MV-4-11 (cell line): ENCODE results near the gene ARID3B.
"Not testable (repeated sequence)": the region's sequence is repeated elsewhere in the genome, so short reads cannot be mapped to it uniquely, and the experiment has no call there.

ENCODE experiments used
- DNase-seq: peaks from one replicate; lab custom pipeline; 2025; lab: John Stamatoyannopoulos, UW

The ARID3B gene

GRCh38 chr15:74571191-74571590, 30.2 kb downstream of the ARID3B start:
- DNase-seq, result no peak

- DNase-seq, result no peak
These were observed 33.0 kb downstream of the ARID3B start for GRCh38 chr15:74573987-74574386.

- no peak for DNase-seq
These were observed 37.5 kb downstream of the ARID3B start for GRCh38 chr15:74578496-74578994.

GRCh38 chr15:74579001-74579400, 38.0 kb downstream of the ARID3B start:
- DNase-seq, result no peak

- no peak for DNase-seq
These were observed 39.7 kb downstream of the ARID3B start for GRCh38 chr15:74580538-74581350.

- DNase-seq, result no peak
These were observed 43.2 kb downstream of the ARID3B start for GRCh38 chr15:74584204-74584603.

GRCh38 chr15:74584779-74585178, 43.8 kb downstream of the ARID3B start:
- DNase-seq, result no peak

- no peak for DNase-seq
These were observed 44.2 kb downstream of the ARID3B start for GRCh38 chr15:74585191-74585590.

GRCh38 chr15:74585857-74586256, 44.8 kb downstream of the ARID3B start:
- no peak for DNase-seq

- no peak for DNase-seq
These were observed 48.8 kb downstream of the ARID3B start for GRCh38 chr15:74589826-74590225.

- DNase-seq, result no peak
These were observed 51.2 kb downstream of the ARID3B start for GRCh38 chr15:74592222-74592621.

- no peak for DNase-seq
These were observed 52.1 kb downstream of the ARID3B start for GRCh38 chr15:74593122-74593521.

GRCh38 chr15:74594455-74594854, 53.4 kb downstream of the ARID3B start:
- DNase-seq, result no peak

- DNase-seq, result no peak
These were observed 54.3 kb downstream of the ARID3B start for GRCh38 chr15:74595271-74595670.

GRCh38 chr15:74596736-74597135, 55.7 kb downstream of the ARID3B start:
- DNase-seq, result not testable (repeated sequence)

- not testable (repeated sequence) for DNase-seq
These were observed 56.2 kb downstream of the ARID3B start for GRCh38 chr15:74597146-74597705.

- DNase-seq, result peak; percentile 91
These were observed 57.3 kb downstream of the ARID3B start for GRCh38 chr15:74598126-74598842.

GRCh38 chr15:74599156-74599555, 58.1 kb downstream of the ARID3B start:
- no peak for DNase-seq

GRCh38 chr15:74603026-74603788, 62.2 kb downstream of the ARID3B start:
- DNase-seq, result no peak

GRCh38 chr15:74603789-74604705, 63.0 kb downstream of the ARID3B start:
- no peak for DNase-seq
